Endothelial cell of umbilical vein (primary cell): ENCODE measurements around the gene RALGAPB. TPM values are rescaled to one million over a fixed set of nuclear protein-coding genes. Genes with fewer than 3 reads are reported as not detected.

Experiments used
- BruUV-seq: library from RNA; stranded (reverse); fragments of 400-500 nt; replicated peaks from 2 replicates; lab custom pipeline; 2021; lab: Mats Ljungman, UMichigan
- CTCF ChIA-PET: fragments of 300-600, 350-600 bp; sonication (Branson Sonifier 250); formaldehyde crosslinking; loops from one replicate; lab custom pipeline; 2021; ENCODE audit warnings: antibody characterized with exemption, inconsistent platforms; lab: Charles Lee
- POLR2A ChIA-PET: fragments of 300-600, 350-600 bp; sonication (Branson Sonifier 250); formaldehyde crosslinking; loops from one replicate; lab custom pipeline; 2021; ENCODE audit warnings: antibody characterized with exemption, inconsistent platforms; lab: Charles Lee
- DNase-seq: peaks from one replicate; pipeline ENCODE4 v3.0.0-alpha.2; 2011; ENCODE audit warnings: low read depth, low spot score
- FAIRE-seq: peaks from 2 replicates; lab custom pipeline; 2011; peaks lifted over from hg19 to GRCh38; lab: Jason Lieb, UNC
- H2AFZ ChIP-seq: 2 replicates; pipeline ENCODE4 v1.6.0; 2012; ENCODE audit warnings: low read depth, low read length, control low read depth, inconsistent platforms
- H3K27ac ChIP-seq: 2 replicates; pipeline ENCODE4 v1.5.1; 2011; ENCODE audit warnings: low read depth, mild to moderate bottlenecking, control low read depth, low read length, moderate library complexity; ENCODE audit not compliant: insufficient read depth
- H3K27me3 ChIP-seq, 2 experiments: 2 replicates each; pipeline versions ENCODE4 v1.6.0 to v1.6.1; 2011; ENCODE audit warnings: low read length in 2 of 2, mixed read lengths in 1 of 2; ENCODE audit not compliant: control insufficient read depth in 2 of 2, insufficient read depth in 2 of 2
- H3K36me3 ChIP-seq, 2 experiments: 2 replicates in 1 of 2; 3 replicates in 1 of 2; pipeline ENCODE4 v1.5.1; 2011; ENCODE audit warnings: low read length in 2 of 2, mild to moderate bottlenecking in 1 of 2, moderate library complexity in 1 of 2; ENCODE audit not compliant: control insufficient read depth in 2 of 2, insufficient read depth in 2 of 2; ENCODE audit errors: extremely low read depth in 1 of 2
- H3K4me1 ChIP-seq: 3 replicates; pipeline ENCODE4 v1.5.1; 2011; ENCODE audit warnings: mild to moderate bottlenecking, low read length; ENCODE audit not compliant: control insufficient read depth, insufficient read depth; ENCODE audit errors: extremely low read depth
- H3K4me2 ChIP-seq: 2 replicates; pipeline ENCODE4 v1.6.1; 2011; ENCODE audit warnings: low read length, control low read depth, mixed read lengths; ENCODE audit not compliant: insufficient read depth
- H3K4me3 ChIP-seq, 3 experiments: fragments of 200-600 bp in 1 of 3; sonication (generic), shearing (Covaris generic) in 1 of 3; replicated peaks in 1 of 3; 2 replicates each; pipeline ENCODE4 v1.5.1; 2011 to 2016; ENCODE audit warnings: control low read depth in 3 of 3, low read length in 3 of 3, mild to moderate bottlenecking in 2 of 3, inconsistent platforms in 1 of 3, low read depth in 1 of 3, moderate library complexity in 1 of 3; ENCODE audit not compliant: insufficient read depth in 1 of 3
- H3K79me2 ChIP-seq: 2 replicates; pipeline ENCODE4 v1.6.0; 2012; ENCODE audit warnings: low read length, inconsistent platforms; ENCODE audit not compliant: control insufficient read depth, insufficient read depth
- H3K9ac ChIP-seq: replicated peaks from 2 replicates; pipeline ENCODE3; 2011; ENCODE audit warnings: low read length, control low read depth; ENCODE audit not compliant: insufficient read depth; ENCODE audit errors: extremely low read depth
- H3K9me1 ChIP-seq: replicated peaks from 3 replicates; pipeline ENCODE4 v1.6.0; 2011; ENCODE audit warnings: mild to moderate bottlenecking, low read length; ENCODE audit not compliant: control insufficient read depth, insufficient read depth; ENCODE audit errors: extremely low read depth
- H3K9me3 ChIP-seq: replicated peaks from 2 replicates; pipeline ENCODE4 v1.5.1; 2012; ENCODE audit warnings: low read length, inconsistent platforms; ENCODE audit not compliant: control insufficient read depth, insufficient read depth
- H4K20me1 ChIP-seq: replicated peaks from 2 replicates; pipeline ENCODE3; 2011; ENCODE audit warnings: mild to moderate bottlenecking, low read length; ENCODE audit not compliant: control insufficient read depth, insufficient read depth; ENCODE audit errors: extremely low read depth
- EZH2 ChIP-seq: IDR thresholded peaks from 2 replicates; pipeline ENCODE4 v1.6.1; 2012; ENCODE audit warnings: borderline replicate concordance, low read depth, mild to moderate bottlenecking, moderate library complexity, low read length, inconsistent platforms; ENCODE audit not compliant: severe bottlenecking
- FOS ChIP-seq: IDR thresholded peaks from 2 replicates; pipeline ENCODE4 v1.6.1; 2011; ENCODE audit warnings: mild to moderate bottlenecking, low read length, moderate library complexity, borderline replicate concordance; ENCODE audit not compliant: insufficient read depth
- GATA2 ChIP-seq: IDR thresholded peaks from 2 replicates; pipeline ENCODE4 v1.7.0; 2011; ENCODE audit warnings: low read depth, mild to moderate bottlenecking, moderate library complexity, mixed read lengths, low read length; ENCODE audit not compliant: insufficient read length, insufficient read depth
- JUN ChIP-seq: IDR thresholded peaks from 2 replicates; pipeline ENCODE4 v1.6.1; 2011; ENCODE audit warnings: borderline replicate concordance, low read depth; ENCODE audit not compliant: insufficient read length, insufficient read depth
- MYC ChIP-seq: IDR thresholded peaks from one replicate; pipeline ENCODE4 v1.6.1; 2011; ENCODE audit warnings: mild to moderate bottlenecking, low read depth, low read length
- POLR2A ChIP-seq: IDR thresholded peaks from 2 replicates; pipeline ENCODE4 v1.6.1; 2012; ENCODE audit warnings: low read depth, mild to moderate bottlenecking, control low read depth, low read length
- POLR2AphosphoS5 ChIP-seq: IDR thresholded peaks from 2 replicates; pipeline ENCODE4 v1.6.1; 2012; ENCODE audit warnings: low read depth, mild to moderate bottlenecking, control low read depth, low read length, moderate library complexity; ENCODE audit not compliant: insufficient read depth
- dilution Hi-C: fragments of 300-500 bp; cut with MboI; formaldehyde crosslinking; loops from one replicate; pipeline ENCODE4 v1.15.0; 2019; ENCODE audit warnings: low sequenced_read_pairs; ENCODE audit not compliant: extremely low pct_ligation_motif_present
- intact Hi-C: fragments of 100-400 bp; cut with micrococcal nuclease; formaldehyde crosslinking; loops from one replicate; pipeline ENCODE4 v1.10.0; 2022
- polyA plus RNA-seq, 4 experiments: library from polyadenylated mRNA; depleted of rRNA in 3 of 4; stranded (reverse) in 3 of 4; unstranded in 1 of 4; fragments of >200 nt; gene quantifications; 2 replicates each; pipeline versions ENCODE4 v1.2.1 to v1.2.3, GENCODE V29; 2011 to 2012; ENCODE audit warnings: missing spikeins in 1 of 4
- total RNA-seq: library from RNA; stranded (reverse); gene quantifications from 2 replicates; pipeline ENCODE4 v1.2.3, GENCODE V29; 2021
- TF ChIP-seq, protein P1 (sequence below): IDR thresholded peaks from 2 replicates; pipeline ENCODE4 v1.6.1; 2011; ENCODE audit not compliant: insufficient read depth, insufficient read length
- TF ChIP-seq, protein P2 (sequence below), 2 donors: IDR thresholded peaks; 1 replicate in 1 of 2; 2 replicates in 1 of 2; pipeline ENCODE4 v1.5.1; 2011; ENCODE audit warnings: low read length in 2 of 2, mild to moderate bottlenecking in 2 of 2, moderate library complexity in 2 of 2, control low read depth in 1 of 2, inconsistent platforms in 1 of 2, low read depth in 1 of 2; ENCODE audit not compliant: insufficient read depth in 1 of 2; ENCODE audit errors: extremely low read depth in 1 of 2

The RALGAPB gene
- total and polyA plus RNA-seq, 2 donors (not counting 3 experiments of a cell fraction or from before 2014, with no cell fraction given), result 12.8 to 38.7 TPM

DNA sequence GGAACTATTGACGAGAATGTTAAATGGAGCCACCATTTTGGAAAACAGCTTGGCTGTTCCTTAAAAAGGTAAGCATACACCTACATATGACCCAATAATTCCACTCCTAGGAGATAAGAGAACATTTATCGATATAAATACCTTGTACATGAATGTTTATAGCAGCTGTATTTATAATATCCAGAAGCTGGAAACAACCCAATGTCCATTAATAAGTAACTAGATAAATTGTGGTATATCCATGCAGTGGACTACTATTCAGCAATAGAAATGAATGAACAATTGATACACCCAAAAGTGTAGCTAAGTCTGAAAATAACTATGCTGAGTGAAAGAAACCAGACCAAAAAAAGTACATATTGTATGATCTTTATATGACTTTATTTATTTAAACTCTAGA is 66.1 kb downstream of the RALGAPB start:
- CTCF ChIA-PET, result interaction anchor here (1.3 kb wide), 1 partner anchor 12 kb away, joined by 3 read pairs; no protein-coding TSS in a partner anchor
- Histone ChIP-seq H3K36me3 (peaks cover 29 to 36% of the 10 kb centered on the region in 2 experiments), H3K79me2 (no peaks in the 10 kb centered on the region), H2AFZ (no peak overlapping the region), H3K9ac (no peak overlapping the region), H4K20me1 (no peaks in the 10 kb centered on the region), H3K9me3 (no peaks in the 10 kb centered on the region), H3K4me1 (no peaks in the 10 kb centered on the region), H3K4me3 (no peak overlapping the region), H3K4me2 (no peak overlapping the region), H3K9me1 (no peaks in the 10 kb centered on the region), H3K27me3 (no peaks in the 10 kb centered on the region), H3K27ac (no peak overlapping the region)
- POLR2A ChIA-PET, result no interaction called here
- intact Hi-C loops (no loop called here), dilution Hi-C loops (no loop called here)
- DNase-seq, result no peak
- TF ChIP-seq, protein P1, sequence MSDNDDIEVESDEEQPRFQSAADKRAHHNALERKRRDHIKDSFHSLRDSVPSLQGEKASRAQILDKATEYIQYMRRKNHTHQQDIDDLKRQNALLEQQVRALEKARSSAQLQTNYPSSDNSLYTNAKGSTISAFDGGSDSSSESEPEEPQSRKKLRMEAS, result no peak
- no peak for TF ChIP-seq GATA2
- no peak for TF ChIP-seq MYC
- TF ChIP-seq, protein P2, sequence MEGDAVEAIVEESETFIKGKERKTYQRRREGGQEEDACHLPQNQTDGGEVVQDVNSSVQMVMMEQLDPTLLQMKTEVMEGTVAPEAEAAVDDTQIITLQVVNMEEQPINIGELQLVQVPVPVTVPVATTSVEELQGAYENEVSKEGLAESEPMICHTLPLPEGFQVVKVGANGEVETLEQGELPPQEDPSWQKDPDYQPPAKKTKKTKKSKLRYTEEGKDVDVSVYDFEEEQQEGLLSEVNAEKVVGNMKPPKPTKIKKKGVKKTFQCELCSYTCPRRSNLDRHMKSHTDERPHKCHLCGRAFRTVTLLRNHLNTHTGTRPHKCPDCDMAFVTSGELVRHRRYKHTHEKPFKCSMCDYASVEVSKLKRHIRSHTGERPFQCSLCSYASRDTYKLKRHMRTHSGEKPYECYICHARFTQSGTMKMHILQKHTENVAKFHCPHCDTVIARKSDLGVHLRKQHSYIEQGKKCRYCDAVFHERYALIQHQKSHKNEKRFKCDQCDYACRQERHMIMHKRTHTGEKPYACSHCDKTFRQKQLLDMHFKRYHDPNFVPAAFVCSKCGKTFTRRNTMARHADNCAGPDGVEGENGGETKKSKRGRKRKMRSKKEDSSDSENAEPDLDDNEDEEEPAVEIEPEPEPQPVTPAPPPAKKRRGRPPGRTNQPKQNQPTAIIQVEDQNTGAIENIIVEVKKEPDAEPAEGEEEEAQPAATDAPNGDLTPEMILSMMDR (IDR thresholded peaks at IDR 0.05; ENCODE audit: extremely low read depth in 1 of 2, insufficient read depth in 1 of 2, low read depth in 1 of 2, low read length in 2 of 2), result no peak
- TF ChIP-seq FOS, result no peak
- TF ChIP-seq JUN, result no peak
- TF ChIP-seq POLR2AphosphoS5, result no peak
- no peak for TF ChIP-seq POLR2A
- TF ChIP-seq EZH2, result no peak
- BruUV-seq, result no TSS peak
- no peak for FAIRE-seq
